NCI-H2196 (cell line): Measurements from ENCODE around the gene USB1.

Experiments
- DNase-seq: peaks from one replicate; lab custom pipeline; 2025; ENCODE audit not compliant: unreplicated experiment; lab: John Stamatoyannopoulos, UW

Gene USB1

GRCh38 chr16:58000706-58001676, at the start of gene USB1:
Gene USB1 (plus strand): TSS chr16:58001407. CDS start chr16:58001484, 77 bp downstream.
- peak; percentile 64 for DNase-seq

GRCh38 chr16:57952909-57953308, 48.3 kb upstream of the USB1 start:
- no peak for DNase-seq

GRCh38 chr16:57953857-57954256, 47.4 kb upstream of the USB1 start:
- DNase-seq = no peak

- DNase-seq = peak; percentile 35
Observed at GRCh38 chr16:57955572-57956188, 45.5 kb upstream of the USB1 start.

GRCh38 chr16:57956270-57956808, 44.9 kb upstream of the USB1 start:
- no peak for DNase-seq

GRCh38 chr16:57956924-57957672, 44.1 kb upstream of the USB1 start:
- no peak for DNase-seq

GRCh38 chr16:57957673-57958392, 43.4 kb upstream of the USB1 start:
- DNase-seq = peak; percentile 18

GRCh38 chr16:57958544-57958943, 42.7 kb upstream of the USB1 start:
- DNase-seq = no peak

- no peak for DNase-seq
Observed at GRCh38 chr16:57959121-57959520, 42.1 kb upstream of the USB1 start.

GRCh38 chr16:57959804-57960203, 41.4 kb upstream of the USB1 start:
- no peak for DNase-seq

- no peak for DNase-seq
Observed at GRCh38 chr16:57960310-57960709, 40.9 kb upstream of the USB1 start.

GRCh38 chr16:57960826-57961472, 40.3 kb upstream of the USB1 start:
- no peak for DNase-seq

GRCh38 chr16:57961538-57961937, 39.7 kb upstream of the USB1 start:
- no peak for DNase-seq

- no peak for DNase-seq
Observed at GRCh38 chr16:57962046-57962445, 39.2 kb upstream of the USB1 start.

- DNase-seq = no peak
Observed at GRCh38 chr16:57962756-57963155, 38.5 kb upstream of the USB1 start.

- no peak for DNase-seq
Observed at GRCh38 chr16:57964157-57964700, 37.0 kb upstream of the USB1 start.

GRCh38 chr16:57966204-57966771, 34.9 kb upstream of the USB1 start:
- no peak for DNase-seq

- DNase-seq = no peak
Observed at GRCh38 chr16:57966986-57967385, 34.2 kb upstream of the USB1 start.

GRCh38 chr16:57967916-57968315, 33.3 kb upstream of the USB1 start:
- no peak for DNase-seq
